ENCODE measurements around the gene SLC5A3.

DNA sequence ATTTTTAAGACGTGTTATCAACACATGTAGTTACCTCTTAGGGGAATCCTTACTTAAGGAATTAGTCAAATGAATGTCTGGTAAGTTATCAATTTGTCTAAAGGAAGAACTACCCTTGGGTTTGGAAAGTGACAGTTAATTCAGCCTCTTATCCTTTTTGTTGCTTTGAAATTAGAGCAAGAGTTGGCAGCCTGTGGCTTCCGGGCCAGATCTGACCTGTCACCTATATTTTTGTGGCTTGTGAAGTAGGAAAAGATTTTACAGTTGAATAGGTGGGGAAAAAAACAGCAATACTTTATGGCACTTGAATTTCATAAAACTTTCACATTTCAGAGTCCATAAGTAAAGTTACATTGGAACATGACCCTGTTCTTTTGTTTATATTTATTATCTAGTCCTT lies 5.5 kb downstream of the SLC5A3 start:
- TF ChIP-seq, protein P1, sequence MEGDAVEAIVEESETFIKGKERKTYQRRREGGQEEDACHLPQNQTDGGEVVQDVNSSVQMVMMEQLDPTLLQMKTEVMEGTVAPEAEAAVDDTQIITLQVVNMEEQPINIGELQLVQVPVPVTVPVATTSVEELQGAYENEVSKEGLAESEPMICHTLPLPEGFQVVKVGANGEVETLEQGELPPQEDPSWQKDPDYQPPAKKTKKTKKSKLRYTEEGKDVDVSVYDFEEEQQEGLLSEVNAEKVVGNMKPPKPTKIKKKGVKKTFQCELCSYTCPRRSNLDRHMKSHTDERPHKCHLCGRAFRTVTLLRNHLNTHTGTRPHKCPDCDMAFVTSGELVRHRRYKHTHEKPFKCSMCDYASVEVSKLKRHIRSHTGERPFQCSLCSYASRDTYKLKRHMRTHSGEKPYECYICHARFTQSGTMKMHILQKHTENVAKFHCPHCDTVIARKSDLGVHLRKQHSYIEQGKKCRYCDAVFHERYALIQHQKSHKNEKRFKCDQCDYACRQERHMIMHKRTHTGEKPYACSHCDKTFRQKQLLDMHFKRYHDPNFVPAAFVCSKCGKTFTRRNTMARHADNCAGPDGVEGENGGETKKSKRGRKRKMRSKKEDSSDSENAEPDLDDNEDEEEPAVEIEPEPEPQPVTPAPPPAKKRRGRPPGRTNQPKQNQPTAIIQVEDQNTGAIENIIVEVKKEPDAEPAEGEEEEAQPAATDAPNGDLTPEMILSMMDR (IDR thresholded peaks at IDR 0.05): no peak
- TF ChIP-seq POLR2AphosphoS5 (IDR thresholded peaks at IDR 0.05; ENCODE audit: low read depth, low read length) (no peak), REST (IDR thresholded peaks at IDR 0.05; ENCODE audit: insufficient read depth in 1 of 2, low read depth in 2 of 2, low read length in 1 of 2) (no peak), SIN3A (IDR thresholded peaks at IDR 0.05; ENCODE audit: borderline replicate concordance, insufficient read depth, low read depth, low read length) (no peak), TCF7L2 (IDR thresholded peaks at IDR 0.05; ENCODE audit: low read depth, low read length) (no peak)
